CD4-positive, alpha-beta memory T cell (primary cell): ENCODE results near the gene INVS. TPM values are rescaled to one million over a fixed set of nuclear protein-coding genes. Genes with fewer than 3 reads are reported as not detected.
A peak's percentile ranks its signal among the peaks of the same experiment; 100 is the strongest.
"Not testable (repeated sequence)": the region's sequence is repeated elsewhere in the genome, so short reads cannot be mapped to it uniquely, and the experiment has no call there.

Source experiments
- CTCF ChIA-PET: fragments of 350-600 bp; sonication (Branson Sonifier 250); formaldehyde crosslinking; loops from one replicate; lab custom pipeline; 2021; ENCODE audit warnings: inconsistent platforms; ENCODE audit not compliant: partially characterized antibody; lab: Charles Lee
- POLR2A ChIA-PET: fragments of 350-600 bp; sonication (Branson Sonifier 250); formaldehyde crosslinking; loops from one replicate; lab custom pipeline; 2021; ENCODE audit not compliant: partially characterized antibody; lab: Charles Lee
- DNase-seq, 5 donors: peaks; one replicate each; pipeline versions ENCODE4 v3.0.0 to v3.0.0-alpha.2; 2020 to 2022; ENCODE audit warnings: mixed read lengths in 1 of 5
- H3K27ac ChIP-seq: one replicate; pipeline ENCODE4 v1.7.0; 2013; ENCODE audit warnings: low read depth, low read length
- H3K27me3 ChIP-seq: 2 replicates; pipeline ENCODE4 v1.7.0; 2013; ENCODE audit warnings: mild to moderate bottlenecking, low read length, moderate library complexity; ENCODE audit not compliant: insufficient read depth
- H3K36me3 ChIP-seq: 2 replicates; pipeline ENCODE4 v1.7.0; 2013; ENCODE audit warnings: mild to moderate bottlenecking, low read length, moderate library complexity; ENCODE audit not compliant: insufficient read depth
- H3K4me1 ChIP-seq: 2 replicates; pipeline ENCODE4 v1.7.0; 2013; ENCODE audit warnings: mild to moderate bottlenecking, low read length, moderate library complexity; ENCODE audit not compliant: insufficient read depth
- H3K4me3 ChIP-seq, 2 donors: one replicate each; pipeline ENCODE4 v1.7.0; 2013; ENCODE audit warnings: low read length in 2 of 2, mild to moderate bottlenecking in 1 of 2
- H3K9me3 ChIP-seq, 2 donors: one replicate each; pipeline ENCODE4 v1.7.0; 2013; ENCODE audit warnings: low read length in 2 of 2, control low read depth in 1 of 2; ENCODE audit not compliant: control insufficient read depth in 1 of 2
- H3K27ac Mint-ChIP-seq, 7 donors: one replicate each; pipeline ENCODE4 v1.8.0; 2020 to 2021; ENCODE audit warnings: mixed read lengths in 7 of 7, mild to moderate bottlenecking in 6 of 7, inconsistent platforms in 3 of 7, moderate library complexity in 3 of 7
- H3K27me3 Mint-ChIP-seq, 2 donors: one replicate each; pipeline ENCODE4 v1.8.0; 2020 to 2021; ENCODE audit warnings: mixed read lengths in 2 of 2
- H3K36me3 Mint-ChIP-seq, 2 donors: one replicate each; pipeline ENCODE4 v1.8.0; 2020 to 2021; ENCODE audit warnings: mixed read lengths in 2 of 2, inconsistent platforms in 1 of 2, mild to moderate bottlenecking in 1 of 2
- H3K4me1 Mint-ChIP-seq, 4 donors: one replicate each; pipeline ENCODE4 v1.8.0; 2020 to 2021; ENCODE audit warnings: mixed read lengths in 4 of 4, mild to moderate bottlenecking in 1 of 4
- H3K4me3 Mint-ChIP-seq, 8 donors: one replicate each; pipeline ENCODE4 v1.8.0; 2020 to 2021; ENCODE audit warnings: mixed read lengths in 8 of 8, mild to moderate bottlenecking in 7 of 8, moderate library complexity in 6 of 8, inconsistent platforms in 3 of 8
- H3K9me3 Mint-ChIP-seq, 8 donors: one replicate each; pipeline ENCODE4 v1.8.0; 2020 to 2021; ENCODE audit warnings: mixed read lengths in 8 of 8, mild to moderate bottlenecking in 5 of 8, inconsistent platforms in 3 of 8, moderate library complexity in 1 of 8
- intact Hi-C: fragments of 100-400 bp; cut with micrococcal nuclease; formaldehyde crosslinking; loops from one replicate; pipeline ENCODE4 v1.15.1; 2023
- polyA plus RNA-seq, 2 donors: library from polyadenylated mRNA; unstranded; fragments of 300-500 nt; fragmentation: Illumina TruSeq; gene quantifications; one replicate each; pipeline ENCODE4 v1.2.3, GENCODE V29; 2021
- total RNA-seq, 2 experiments: library from RNA; stranded (reverse); gene quantifications; one replicate each; pipeline ENCODE4 v1.2.3, GENCODE V29; 2021

The INVS gene
- total and polyA plus RNA-seq, 4 experiments from 2014 or later: 6.5 to 22.9 (median 13.3) TPM

- Mint-ChIP-seq H3K27ac (no peak overlapping the region), H3K36me3 (no peaks in the 10 kb centered on the region), H3K4me3 (no peak overlapping the region), H3K27me3 (no peaks in the 10 kb centered on the region), H3K4me1 (peaks cover 51 to 79% (median 65%) of the 10 kb centered on the region in 4 donors), H3K9me3 (no peaks in the 10 kb centered on the region)
- no peaks in the 10 kb centered on the region for H3K9me3 ChIP-seq
- CTCF ChIA-PET: no interaction called here
- intact Hi-C loops: loop anchor here (10.0 kb wide), 1 partner anchor 967 kb away; no protein-coding TSS in a partner anchor
- POLR2A ChIA-PET: no interaction called here
- no peak overlapping the region for H3K27ac ChIP-seq
- H3K4me1 ChIP-seq: peaks cover 49% of the 10 kb centered on the region
- no peaks in the 10 kb centered on the region for H3K27me3 ChIP-seq
- no peak overlapping the region for H3K4me3 ChIP-seq
- no peak for DNase-seq
- no peaks in the 10 kb centered on the region for H3K36me3 ChIP-seq
Observed at GRCh38 chr9:100092066-100092465, 7.0 kb upstream of the INVS start.

GRCh38 chr9:100094411-100094810, 4.6 kb upstream of the INVS start:
- H3K27me3 Mint-ChIP-seq, H3K27ac ChIP-seq, CTCF ChIA-PET, DNase-seq, H3K27me3 ChIP-seq, H3K4me3 ChIP-seq, H3K36me3 ChIP-seq, H3K9me3 Mint-ChIP-seq, H3K4me3 Mint-ChIP-seq, H3K27ac Mint-ChIP-seq, H3K9me3 ChIP-seq: not testable (repeated sequence)
- H3K4me1 ChIP-seq: peaks cover 39% of the 10 kb centered on the region
- Mint-ChIP-seq H3K4me1 (peaks cover 37 to 79% (median 62%) of the 10 kb centered on the region in 4 donors), H3K36me3 (peaks cover 0 to 10% of the 10 kb centered on the region in 2 donors)
- POLR2A ChIA-PET: interaction anchor here (1.0 kb wide), 1 partner anchor 10 kb away, joined by 3 read pairs; no protein-coding TSS in a partner anchor
- intact Hi-C loops: loop anchor here (10.0 kb wide), 1 partner anchor 970 kb away; no protein-coding TSS in a partner anchor

GRCh38 chr9:100096378-100096916, 2.6 kb upstream of the INVS start:
- no peak for DNase-seq
- no peaks in the 10 kb centered on the region for H3K27me3 ChIP-seq
- Mint-ChIP-seq H3K4me1 (peaks cover 36 to 83% (median 58%) of the 10 kb centered on the region in 4 donors), H3K4me3 (peak overlapping the region in 6 of 8 donors; percentile 2 to 73 (median 13)), H3K36me3 (peaks cover 0 to 13% of the 10 kb centered on the region in 2 donors), H3K9me3 (no peaks in the 10 kb centered on the region), H3K27me3 (no peaks in the 10 kb centered on the region), H3K27ac (peak overlapping the region in 4 of 7 donors; percentile 4 to 91 (median 20))
- H3K36me3 ChIP-seq: no peaks in the 10 kb centered on the region
- no peak overlapping the region for H3K27ac ChIP-seq
- no peaks in the 10 kb centered on the region for H3K9me3 ChIP-seq
- intact Hi-C loops: loop anchor here (5.0 to 10.0 kb wide), 8 partner anchors 189 to 1436 kb away; partner anchors contain the start of genes ALG2, MRPL50, MSANTD3 and RNF20
- peaks cover 42% of the 10 kb centered on the region for H3K4me1 ChIP-seq
- ChIA-PET POLR2A (interaction anchor here (0.6 kb wide), 1 partner anchor 395 kb away, joined by 4 read pairs; no protein-coding TSS in a partner anchor), CTCF (interaction anchor here (1.0 kb wide), 1 partner anchor 69 kb away, joined by 3 read pairs; no protein-coding TSS in a partner anchor)
- H3K4me3 ChIP-seq: no peak overlapping the region

GRCh38 chr9:100098046-100098886, 777 bp upstream of the INVS start:
- no peaks in the 10 kb centered on the region for H3K27me3 Mint-ChIP-seq
- CTCF ChIA-PET: interaction anchor here (1.5 kb wide), 1 partner anchor 116 kb away, joined by 3 read pairs; no protein-coding TSS in a partner anchor
- POLR2A ChIA-PET: interaction anchor here (0.7 to 1.3 kb wide), 6 partner anchors 9 to 279 kb away, joined by 3 to 5 read pairs (median 3); partner anchors contain the start of gene TEX10
- peaks cover 0 to 14% of the 10 kb centered on the region in 2 donors for H3K36me3 Mint-ChIP-seq
- Histone ChIP-seq H3K4me3 (peak overlapping the region; percentile 85 to 89), H3K27me3 (no peaks in the 10 kb centered on the region), H3K9me3 (no peaks in the 10 kb centered on the region), H3K36me3 (no peaks in the 10 kb centered on the region), H3K4me1 (peaks cover 35% of the 10 kb centered on the region), H3K27ac (peak overlapping the region; percentile 80)
- DNase-seq: peak in 3 of 5 donors; percentile 16 to 50 (median 27)
- peak overlapping the region; percentile 91 to 99 (median 98) for H3K27ac Mint-ChIP-seq
- H3K4me3 Mint-ChIP-seq: peak overlapping the region; percentile 94 to 100 (median 100)
- H3K4me1 Mint-ChIP-seq: peaks cover 27 to 64% (median 44%) of the 10 kb centered on the region in 4 donors
- intact Hi-C loops: loop anchor here (5.0 to 10.0 kb wide), 8 partner anchors 191 to 1434 kb away; partner anchors contain the start of genes ALG2, MRPL50, MSANTD3 and RNF20
- no peaks in the 10 kb centered on the region for H3K9me3 Mint-ChIP-seq

GRCh38 chr9:100099722-100100042, 639 bp downstream of the INVS start:
- Histone ChIP-seq H3K27ac (peak overlapping the region; percentile 80), H3K36me3 (no peaks in the 10 kb centered on the region), H3K9me3 (no peaks in the 10 kb centered on the region), H3K4me3 (peak overlapping the region; percentile 85 to 89), H3K27me3 (no peaks in the 10 kb centered on the region), H3K4me1 (peaks cover 26% of the 10 kb centered on the region)
- no peak for DNase-seq
- intact Hi-C loops: loop anchor here (1.0 to 10.0 kb wide), 9 partner anchors 192 to 1433 kb away; partner anchors contain the start of genes ALG2, MRPL50, MSANTD3 and RNF20
- H3K36me3 Mint-ChIP-seq: peaks cover 0 to 20% of the 10 kb centered on the region in 2 donors
- no peaks in the 10 kb centered on the region for H3K27me3 Mint-ChIP-seq
- H3K4me1 Mint-ChIP-seq: peaks cover 21 to 55% (median 36%) of the 10 kb centered on the region in 4 donors
- POLR2A ChIA-PET: interaction anchor here (1.1 to 1.3 kb wide), 2 partner anchors 13 to 193 kb away, joined by 3 to 4 read pairs; no protein-coding TSS in a partner anchor
- no peaks in the 10 kb centered on the region for H3K9me3 Mint-ChIP-seq
- peak overlapping the region; percentile 94 to 100 (median 100) for H3K4me3 Mint-ChIP-seq
- CTCF ChIA-PET: interaction anchor here (0.6 to 1.5 kb wide), 2 partner anchors 115 to 117 kb away, joined by 3 to 4 read pairs; no protein-coding TSS in a partner anchor
- peak overlapping the region; percentile 91 to 99 (median 97) for H3K27ac Mint-ChIP-seq

GRCh38 chr9:100100146-100100667, 1.2 kb downstream of the INVS start:
- intact Hi-C loops: no loop called here
- ChIA-PET CTCF (interaction anchor here (1.5 kb wide), 1 partner anchor 114 kb away, joined by 3 read pairs; no protein-coding TSS in a partner anchor), POLR2A (interaction anchor here (1.1 kb wide), 1 partner anchor 13 kb away, joined by 4 read pairs; no protein-coding TSS in a partner anchor)
- Histone ChIP-seq H3K36me3 (peaks cover 1% of the 10 kb centered on the region), H3K27ac (peak overlapping the region; percentile 80), H3K9me3 (no peaks in the 10 kb centered on the region), H3K4me3 (no peak overlapping the region), H3K27me3 (no peaks in the 10 kb centered on the region), H3K4me1 (peaks cover 26% of the 10 kb centered on the region)
- H3K27me3 Mint-ChIP-seq: no peaks in the 10 kb centered on the region
- peaks cover 18 to 49% (median 33%) of the 10 kb centered on the region in 4 donors for H3K4me1 Mint-ChIP-seq
- no peak for DNase-seq
- peak overlapping the region in 6 of 7 donors; percentile 72 to 99 (median 97) for H3K27ac Mint-ChIP-seq
- H3K4me3 Mint-ChIP-seq: peak overlapping the region; percentile 94 to 100 (median 100)
- H3K9me3 Mint-ChIP-seq: no peaks in the 10 kb centered on the region
- peaks cover 0 to 22% of the 10 kb centered on the region in 2 donors for H3K36me3 Mint-ChIP-seq
